CD4-positive, alpha-beta T cell treated with Interleukin-1 beta for 1 hour (primary cell): Measurements from ENCODE around the gene KDM6B.

Source experiments
- DNase-seq, 2 donors: peaks; one replicate each; pipeline ENCODE4 v3.0.0-alpha.2; 2020 to 2022

KDM6B gene

GRCh38 chr17:7841396-7841914, 7.4 kb downstream of the KDM6B start:
- DNase-seq: peak; percentile 93 to 96

GRCh38 chr17:7841915-7842379, 7.9 kb downstream of the KDM6B start:
- DNase-seq: peak in 1 of 2 donors; percentile 86

GRCh38 chr17:7842380-7843256, 8.6 kb downstream of the KDM6B start:
- DNase-seq: peak; percentile 98 to 99

- DNase-seq: no peak
These were observed 9.2 kb downstream of the KDM6B start for GRCh38 chr17:7843257-7843535.

GRCh38 chr17:7843536-7844291, 9.7 kb downstream of the KDM6B start:
- peak; percentile 95 to 97 for DNase-seq

GRCh38 chr17:7844292-7845154, 10.5 kb downstream of the KDM6B start:
- DNase-seq: peak; percentile 91 to 93

- no peak for DNase-seq
These were observed 11.5 kb downstream of the KDM6B start for GRCh38 chr17:7845359-7846062.

GRCh38 chr17:7846063-7846735, 12.2 kb downstream of the KDM6B start:
- no peak for DNase-seq

GRCh38 chr17:7846765-7847661, 13.0 kb downstream of the KDM6B start:
- DNase-seq: no peak

- DNase-seq: no peak
These were observed 14.1 kb downstream of the KDM6B start for GRCh38 chr17:7848131-7848579.

- no peak for DNase-seq
These were observed 14.7 kb downstream of the KDM6B start for GRCh38 chr17:7848739-7849129.

- peak in 1 of 2 donors; percentile 21 for DNase-seq
These were observed 15.2 kb downstream of the KDM6B start for GRCh38 chr17:7849130-7849750.

GRCh38 chr17:7849751-7850504, 15.9 kb downstream of the KDM6B start:
- no peak for DNase-seq

GRCh38 chr17:7850701-7851437, 16.9 kb downstream of the KDM6B start:
- DNase-seq: peak in 1 of 2 donors; percentile 16

- DNase-seq: peak; percentile 94 to 95
These were observed 17.6 kb downstream of the KDM6B start for GRCh38 chr17:7851438-7852261.

- no peak for DNase-seq
These were observed 18.2 kb downstream of the KDM6B start for GRCh38 chr17:7852262-7852670.

GRCh38 chr17:7852919-7853690, 19.1 kb downstream of the KDM6B start:
- peak in 1 of 2 donors; percentile 35 for DNase-seq
